K562 (cell line): ENCODE measurements around the gene NR1H2. TPM values are rescaled to one million over a fixed set of nuclear protein-coding genes. Genes with fewer than 3 reads are reported as not detected.

Experiments
- CHD1 ChIP-seq: fragments of 200-600 bp; sonication (generic); IDR thresholded peaks from one replicate; pipeline ENCODE4 v1.6.1; 2012; ENCODE audit warnings: mild to moderate bottlenecking, moderate library complexity, low read length, inconsistent platforms
- CREM ChIP-seq: IDR thresholded peaks from 2 replicates; pipeline ENCODE4 v1.6.1; 2014; ENCODE audit warnings: antibody characterized with exemption, low read depth
- CXXC5 ChIP-seq: fragments of 250-450 bp; sonication (Bioruptor Pico); IDR thresholded peaks from 2 replicates; pipeline ENCODE4 v1.8.0; 2022; ENCODE audit warnings: inconsistent platforms, mild to moderate bottlenecking, moderate library complexity
- EGR1 ChIP-seq: fragments of 450-650 bp; conservative IDR thresholded peaks from 2 replicates; pipeline ENCODE4 v1.6.1; 2017; ENCODE audit warnings: mild to moderate bottlenecking
- ERF ChIP-seq: fragments of 450-650 bp; formaldehyde crosslinking; IDR thresholded peaks from 2 replicates; pipeline ENCODE4 v1.4.0; 2020; ENCODE audit warnings: mild to moderate bottlenecking, mixed read lengths
- ETV6 ChIP-seq, 3 experiments: fragments of 150-350 bp in 1 of 3; sonication (generic) in 1 of 3; formaldehyde crosslinking in 1 of 3; IDR thresholded peaks; 2 replicates each; pipeline versions ENCODE4 v1.6.1 to v1.8.0; 2014 to 2022; ENCODE audit warnings: borderline replicate concordance in 2 of 3, low read depth in 2 of 3, antibody characterized with exemption in 1 of 3, low read length in 1 of 3, mild to moderate bottlenecking in 1 of 3, missing genetic modification reagents in 1 of 3
- GMEB1 ChIP-seq: fragments of 250-450 bp; sonication (Bioruptor Pico); IDR thresholded peaks from 2 replicates; pipeline ENCODE4 v1.4.0; 2020; ENCODE audit warnings: mild to moderate bottlenecking
- ILF3 ChIP-seq: fragments of 450-650 bp; IDR thresholded peaks from 2 replicates; pipeline ENCODE4 v1.6.1; 2018; ENCODE audit warnings: antibody characterized with exemption, mild to moderate bottlenecking, moderate library complexity, borderline replicate concordance
- MAX ChIP-seq: sonication (generic); formaldehyde crosslinking; IDR thresholded peaks from 2 replicates; pipeline ENCODE4 v1.9.0; 2022; ENCODE audit warnings: mild to moderate bottlenecking, missing genetic modification reagents
- MAZ ChIP-seq, 2 experiments: fragments of 450-650 bp in 1 of 2; sonication (generic) in 1 of 2; formaldehyde crosslinking; IDR thresholded peaks in 1 of 2; conservative IDR thresholded peaks in 1 of 2; 2 replicates each; pipeline versions ENCODE4 v1.4.0 to v1.5.0; 2020; ENCODE audit warnings: mild to moderate bottlenecking in 1 of 2, missing genetic modification reagents in 1 of 2
- NFIC ChIP-seq: fragments of 450-650 bp; IDR thresholded peaks from 2 replicates; pipeline ENCODE4 v1.6.1; 2017; ENCODE audit warnings: mild to moderate bottlenecking, inconsistent platforms
- NONO ChIP-seq, 2 experiments: fragments of 200-400 bp in 1 of 2; fragments of 450-650 bp in 1 of 2; formaldehyde crosslinking in 1 of 2; IDR thresholded peaks; 2 replicates each; pipeline ENCODE4 v1.6.1; 2017; ENCODE audit warnings: low read depth in 2 of 2, mild to moderate bottlenecking in 2 of 2, moderate library complexity in 2 of 2, low read length in 1 of 2
- RBFOX2 ChIP-seq: fragments of 200-400 bp; formaldehyde crosslinking; IDR thresholded peaks from 2 replicates; pipeline ENCODE4 v1.6.1; 2017; ENCODE audit warnings: low read depth, mild to moderate bottlenecking, low read length, moderate library complexity
- RNF219 ChIP-seq: fragments of 250-450 bp; sonication (Bioruptor Pico); IDR thresholded peaks from 2 replicates; pipeline ENCODE4 v1.5.0; 2022; ENCODE audit warnings: mild to moderate bottlenecking
- SMAD4 ChIP-seq: fragments of 250-450 bp; sonication (Bioruptor Pico); conservative IDR thresholded peaks from 2 replicates; pipeline ENCODE4 v1.8.0; 2021; ENCODE audit warnings: inconsistent platforms, mild to moderate bottlenecking, moderate library complexity
- STAG1 ChIP-seq: sonication (generic); formaldehyde crosslinking; IDR thresholded peaks from 2 replicates; pipeline ENCODE4 v1.5.0; 2020; ENCODE audit warnings: missing genetic modification reagents, borderline replicate concordance
- YY1 ChIP-seq, 3 experiments: IDR thresholded peaks; 2 replicates each; pipeline ENCODE4 v1.6.1; 2011; ENCODE audit warnings: low read length in 2 of 3, mild to moderate bottlenecking in 2 of 3, moderate library complexity in 2 of 3, borderline replicate concordance in 1 of 3, control low read depth in 1 of 3, low read depth in 1 of 3; ENCODE audit not compliant: insufficient read depth in 3 of 3, insufficient replicate concordance in 2 of 3, control insufficient read depth in 1 of 3, insufficient read length in 1 of 3; ENCODE audit errors: extremely low read depth in 1 of 3
- ZBTB7A ChIP-seq: IDR thresholded peaks from 2 replicates; pipeline ENCODE4 v1.6.1; 2011; ENCODE audit warnings: low read depth, mild to moderate bottlenecking, low read length, moderate library complexity, borderline replicate concordance; ENCODE audit not compliant: control insufficient read depth
- ZNF224 ChIP-seq: sonication (generic); formaldehyde crosslinking; IDR thresholded peaks from 2 replicates; pipeline ENCODE4 v1.8.0; 2022; ENCODE audit warnings: mild to moderate bottlenecking, missing genetic modification reagents
- ZNF589 ChIP-seq: fragments of 200-800 bp; sonication (Bioruptor generic); IDR thresholded peaks from 2 replicates; pipeline ENCODE4 v1.6.1; 2016; ENCODE audit warnings: low read depth, missing genetic modification characterization, missing compliant biosample characterization
- polyA plus RNA-seq, 8 experiments: library from polyadenylated mRNA; depleted of rRNA in 4 of 8; stranded (reverse) in 5 of 8; unstranded in 3 of 8; fragments of >200 nt; fragmentation: Nextera tagmentation in 2 of 8; fragmentation: Illumina TruSeq in 1 of 8; extraction: Ambion mirVana in 2 of 8; extraction: Trizol in 1 of 8; gene quantifications; 2 replicates each; pipeline versions ENCODE4 v1.2.1 to v1.2.3, GENCODE V29; 2011 to 2014; ENCODE audit warnings: inconsistent platforms in 1 of 8, missing spikeins in 1 of 8
- total RNA-seq, 7 experiments: library from RNA; depleted of rRNA in 6 of 7; stranded (reverse); fragments of >200 nt in 6 of 7; fragmentation: Illumina TruSeq in 2 of 7; extraction: Trizol in 2 of 7; gene quantifications; 2 replicates each; pipeline versions ENCODE4 v1.2.1 to v1.2.3, GENCODE V29; 2011 to 2021; ENCODE audit warnings: low replicate concordance in 1 of 7

Gene NR1H2
- total and polyA plus RNA-seq, 9 of the 15 experiments (the other 6 are each of a cell fraction or from before 2014, with no cell fraction given) = 0.11 to 73.8 (median 24.0) TPM

- TF ChIP-seq ZBTB7A (peak; percentile 77; the same call in 1 of the 2 replicates), SMAD4 (CRISPR knock-in tag) (peak; percentile 58; the same call in 1 of the 2 replicates), ETV6 (IDR thresholded peaks at IDR 0.05; ENCODE audit: borderline replicate concordance in 1 of 2, low read depth in 2 of 2, low read length in 1 of 2) (no peak), ETV6 (CRISPR knock-in tag; IDR thresholded peaks at IDR 0.05; ENCODE audit: borderline replicate concordance) (no peak), YY1 (IDR thresholded peaks at IDR 0.05; ENCODE audit: borderline replicate concordance in 1 of 3, control insufficient read depth in 1 of 3, extremely low read depth in 1 of 3, insufficient read depth in 3 of 3, insufficient read length in 1 of 3, insufficient replicate concordance in 2 of 3, low read depth in 1 of 3, low read length in 2 of 3) (peak in 2 of 3 experiments; percentile 14 to 47), NFIC (peak; percentile 81), CHD1 (peak; percentile 51), MAZ (CRISPR knock-in tag; conservative IDR thresholded peaks at IDR 0.05 in 1 of 2, IDR thresholded peaks at IDR 0.05 in 1 of 2) (0 out of 4 replicates have a peak, but pooled peaks of 1 of the 2 experiments have one; percentile 29), RNF219 (CRISPR knock-in tag) (no peak), RBFOX2 (peak; percentile 45), NONO (IDR thresholded peaks at IDR 0.05; ENCODE audit: low read depth in 2 of 2, low read length in 1 of 2) (peak in 1 of 2 experiments; percentile 64; a peak in 1 of 4 replicates), ZNF589 (0 out of 2 replicates have a peak, but pooled peaks have one; percentile 25), EGR1 (peak; percentile 53), ZNF224 (CRISPR knock-in tag) (no peak), STAG1 (0 out of 2 replicates have a peak, but pooled peaks have one; percentile 31), MAX (CRISPR knock-in tag) (peak; percentile 55; the same call in 1 of the 2 replicates), ERF (CRISPR knock-in tag) (0 out of 2 replicates have a peak, but pooled peaks have one; percentile 21), ILF3 (no peak), CREM (peak; percentile 59; the same call in 1 of the 2 replicates), CXXC5 (CRISPR knock-in tag) (peak; percentile 69), GMEB1 (peak; percentile 69)
Observed at GRCh38 chr19:50328224-50328872, 47.9 kb upstream of the NR1H2 start (continued).
